ENCODE results near the gene NXNL2. TPM values are rescaled to one million over a fixed set of nuclear protein-coding genes. Genes with fewer than 3 reads are reported as not detected.

Gene NXNL2
- total RNA-seq, 2 experiments from 2014 or later, result not detected

- CTCF ChIA-PET, result no interaction called here
- peaks cover 46% of the 10 kb centered on the region for H3K27me3 Mint-ChIP-seq (ENCODE audit: low read depth)
Measured at GRCh38 chr9:88536023-88536324, 996 bp downstream of the NXNL2 start.

GRCh38 chr9:88536951-88537760 is 2.2 kb downstream of the NXNL2 start:
- ChIA-PET POLR2A (no interaction called here), CTCF (no interaction called here)
- DNase-seq (no peak), ATAC-seq (no peak)
- H3K4me1 Mint-ChIP-seq (ENCODE audit: low read depth), result peaks cover 27% of the 10 kb centered on the region
- no peak overlapping the region for H3K27ac Mint-ChIP-seq
- H3K9me3 Mint-ChIP-seq (ENCODE audit: insufficient read depth), result no peaks in the 10 kb centered on the region
- H3K36me3 Mint-ChIP-seq (ENCODE audit: low read depth), result no peaks in the 10 kb centered on the region
- peaks cover 44% of the 10 kb centered on the region for H3K27me3 Mint-ChIP-seq (ENCODE audit: low read depth)
- no peak overlapping the region for H3K4me3 Mint-ChIP-seq

More at GRCh38 chr9:88536023-88536324, 996 bp downstream of the NXNL2 start:
- Mint-ChIP-seq H3K4me3 (no peak overlapping the region), H3K36me3 (ENCODE audit: low read depth) (no peaks in the 10 kb centered on the region), H3K4me1 (ENCODE audit: low read depth) (peaks cover 28% of the 10 kb centered on the region), H3K9me3 (ENCODE audit: insufficient read depth) (no peaks in the 10 kb centered on the region), H3K27ac (no peak overlapping the region)
- DNase-seq, result no peak
- ATAC-seq, result no peak
- POLR2A ChIA-PET, result no interaction called here

- CTCF ChIA-PET, result no interaction called here
- H3K27me3 Mint-ChIP-seq (ENCODE audit: low read depth), result peaks cover 42% of the 10 kb centered on the region
- POLR2A ChIA-PET, result no interaction called here
Measured at GRCh38 chr9:88537761-88538091, 2.7 kb downstream of the NXNL2 start.

GRCh38 chr9:88538311-88539085 is 3.5 kb downstream of the NXNL2 start:
- POLR2A ChIA-PET, result no interaction called here
- DNase-seq, result no peak
- H3K36me3 Mint-ChIP-seq (ENCODE audit: low read depth), result no peaks in the 10 kb centered on the region
- peaks cover 35% of the 10 kb centered on the region for H3K27me3 Mint-ChIP-seq (ENCODE audit: low read depth)
- peaks cover 19% of the 10 kb centered on the region for H3K4me1 Mint-ChIP-seq (ENCODE audit: low read depth)
- no peak overlapping the region for H3K27ac Mint-ChIP-seq
- ATAC-seq, result no peak
- no peak overlapping the region for H3K4me3 Mint-ChIP-seq
- CTCF ChIA-PET, result no interaction called here
- no peaks in the 10 kb centered on the region for H3K9me3 Mint-ChIP-seq (ENCODE audit: insufficient read depth)

More at GRCh38 chr9:88537761-88538091, 2.7 kb downstream of the NXNL2 start:
- no peaks in the 10 kb centered on the region for H3K36me3 Mint-ChIP-seq (ENCODE audit: low read depth)
- no peak overlapping the region for H3K4me3 Mint-ChIP-seq
- no peaks in the 10 kb centered on the region for H3K9me3 Mint-ChIP-seq (ENCODE audit: insufficient read depth)
- ATAC-seq (peak; percentile 79), DNase-seq (peak; percentile 74)
- peaks cover 25% of the 10 kb centered on the region for H3K4me1 Mint-ChIP-seq (ENCODE audit: low read depth)
- no peak overlapping the region for H3K27ac Mint-ChIP-seq

- ATAC-seq (no peak), DNase-seq (no peak)
- H3K4me1 Mint-ChIP-seq (ENCODE audit: low read depth), result peaks cover 19% of the 10 kb centered on the region
- no peak overlapping the region for H3K27ac Mint-ChIP-seq
- H3K4me3 Mint-ChIP-seq, result no peak overlapping the region
- CTCF ChIA-PET, result no interaction called here
- POLR2A ChIA-PET, result no interaction called here
- H3K27me3 Mint-ChIP-seq (ENCODE audit: low read depth), result peaks cover 27% of the 10 kb centered on the region
- no peaks in the 10 kb centered on the region for H3K36me3 Mint-ChIP-seq (ENCODE audit: low read depth)
- no peaks in the 10 kb centered on the region for H3K9me3 Mint-ChIP-seq (ENCODE audit: insufficient read depth)
Measured at GRCh38 chr9:88539246-88539645, 4.3 kb downstream of the NXNL2 start.

- Mint-ChIP-seq H3K27ac (no peak overlapping the region), H3K4me3 (no peak overlapping the region), H3K36me3 (ENCODE audit: low read depth) (no peaks in the 10 kb centered on the region), H3K4me1 (ENCODE audit: low read depth) (peaks cover 15% of the 10 kb centered on the region), H3K27me3 (ENCODE audit: low read depth) (peaks cover 26% of the 10 kb centered on the region), H3K9me3 (ENCODE audit: insufficient read depth) (no peaks in the 10 kb centered on the region)
- POLR2A ChIA-PET, result no interaction called here
- ATAC-seq, result no peak
- CTCF ChIA-PET, result no interaction called here
- DNase-seq, result no peak
Measured at GRCh38 chr9:88540251-88540763, 5.3 kb downstream of the NXNL2 start.

- no peak for ATAC-seq
- Mint-ChIP-seq H3K27me3 (ENCODE audit: low read depth) (peaks cover 4% of the 10 kb centered on the region), H3K27ac (no peak overlapping the region), H3K4me3 (no peak overlapping the region), H3K36me3 (ENCODE audit: low read depth) (no peaks in the 10 kb centered on the region), H3K4me1 (ENCODE audit: low read depth) (no peaks in the 10 kb centered on the region), H3K9me3 (ENCODE audit: insufficient read depth) (no peaks in the 10 kb centered on the region)
- DNase-seq, result no peak
- ChIA-PET CTCF (no interaction called here), POLR2A (no interaction called here)
Measured at GRCh38 chr9:88544245-88544644, 9.3 kb downstream of the NXNL2 start.

- Mint-ChIP-seq H3K4me3 (no peak overlapping the region), H3K36me3 (ENCODE audit: low read depth) (no peaks in the 10 kb centered on the region), H3K9me3 (ENCODE audit: insufficient read depth) (no peaks in the 10 kb centered on the region), H3K27ac (no peak overlapping the region), H3K27me3 (ENCODE audit: low read depth) (peaks cover 10% of the 10 kb centered on the region), H3K4me1 (ENCODE audit: low read depth) (no peaks in the 10 kb centered on the region)
- ChIA-PET CTCF (no interaction called here), POLR2A (no interaction called here)
- ATAC-seq (no peak), DNase-seq (no peak)
Measured at GRCh38 chr9:88551546-88552137, 16.7 kb downstream of the NXNL2 start.

- CTCF ChIA-PET, result no interaction called here
Measured at GRCh38 chr9:88553350-88553749, 18.4 kb downstream of the NXNL2 start.

GRCh38 chr9:88555268-88555980 is 20.4 kb downstream of the NXNL2 start:
- Mint-ChIP-seq H3K9me3 (ENCODE audit: insufficient read depth) (no peaks in the 10 kb centered on the region), H3K27ac (no peak overlapping the region), H3K27me3 (ENCODE audit: low read depth) (peaks cover 10% of the 10 kb centered on the region), H3K4me1 (ENCODE audit: low read depth) (no peaks in the 10 kb centered on the region), H3K4me3 (no peak overlapping the region), H3K36me3 (ENCODE audit: low read depth) (no peaks in the 10 kb centered on the region)
- CTCF ChIA-PET, result no interaction called here
- DNase-seq (no peak), ATAC-seq (no peak)
- POLR2A ChIA-PET, result no interaction called here

More at GRCh38 chr9:88553350-88553749, 18.4 kb downstream of the NXNL2 start:
- no peaks in the 10 kb centered on the region for H3K4me1 Mint-ChIP-seq (ENCODE audit: low read depth)
- POLR2A ChIA-PET, result no interaction called here
- no peak for ATAC-seq
- H3K4me3 Mint-ChIP-seq, result no peak overlapping the region
- H3K27me3 Mint-ChIP-seq (ENCODE audit: low read depth), result peaks cover 10% of the 10 kb centered on the region
- no peak for DNase-seq
- H3K36me3 Mint-ChIP-seq (ENCODE audit: low read depth), result no peaks in the 10 kb centered on the region
- no peaks in the 10 kb centered on the region for H3K9me3 Mint-ChIP-seq (ENCODE audit: insufficient read depth)
- no peak overlapping the region for H3K27ac Mint-ChIP-seq

GRCh38 chr9:88559661-88560060 is 24.7 kb downstream of the NXNL2 start:
- ChIA-PET POLR2A (no interaction called here), CTCF (no interaction called here)
- H3K9me3 Mint-ChIP-seq (ENCODE audit: insufficient read depth), result no peaks in the 10 kb centered on the region

GRCh38 chr9:88567870-88568269 is 32.9 kb downstream of the NXNL2 start:
- Mint-ChIP-seq H3K27ac (no peak overlapping the region), H3K9me3 (ENCODE audit: insufficient read depth) (no peaks in the 10 kb centered on the region), H3K27me3 (ENCODE audit: low read depth) (peaks cover 4% of the 10 kb centered on the region), H3K36me3 (ENCODE audit: low read depth) (no peaks in the 10 kb centered on the region), H3K4me1 (ENCODE audit: low read depth) (no peaks in the 10 kb centered on the region), H3K4me3 (no peak overlapping the region)
- DNase-seq (no peak), ATAC-seq (no peak)
- ChIA-PET CTCF (no interaction called here), POLR2A (no interaction called here)

More at GRCh38 chr9:88559661-88560060, 24.7 kb downstream of the NXNL2 start:
- H3K4me1 Mint-ChIP-seq (ENCODE audit: low read depth), result no peaks in the 10 kb centered on the region
- DNase-seq, result no peak
- no peak for ATAC-seq
- H3K36me3 Mint-ChIP-seq (ENCODE audit: low read depth), result no peaks in the 10 kb centered on the region
- no peak overlapping the region for H3K27ac Mint-ChIP-seq
- no peaks in the 10 kb centered on the region for H3K27me3 Mint-ChIP-seq (ENCODE audit: low read depth)
- no peak overlapping the region for H3K4me3 Mint-ChIP-seq

Data from activated CD8-positive, alpha-beta T cell treated with anti-CD3 and anti-CD28 coated beads, Interleukin-2, amount 10 ng/mL, durations not matched to agents 7 days and 5 days (primary cell).